ENCODE data around the gene CPXM2. TPM values are rescaled to one million over a fixed set of nuclear protein-coding genes. Genes with fewer than 3 reads are reported as not detected.

The CPXM2 gene
- total and polyA plus RNA-seq, 10 of the 15 experiments (the other 5 are each of a cell fraction or from before 2014, with no cell fraction given), result 0.08 to 1.1 (median 0.58) TPM

DNA sequence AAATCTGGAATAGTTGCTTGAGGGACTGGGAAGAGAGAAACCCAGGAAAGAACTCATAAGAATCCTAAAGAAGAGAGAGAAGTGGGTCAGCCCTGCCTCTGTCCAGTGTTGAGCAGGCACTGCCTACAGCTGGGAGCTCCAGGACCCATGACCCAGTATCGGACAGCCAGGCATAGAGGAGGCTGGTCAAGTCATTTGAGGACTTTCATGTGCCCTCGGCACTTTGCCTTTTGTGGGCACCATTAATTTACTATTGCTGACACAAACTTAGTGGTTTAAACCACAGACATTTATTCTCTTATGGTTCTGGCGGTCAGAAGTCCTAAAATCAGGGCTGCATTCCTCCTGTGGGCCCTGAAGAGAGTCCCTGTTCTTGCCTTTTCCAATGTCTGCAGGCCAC is 60.3 kb downstream of the CPXM2 start (continued):
- TF ChIP-seq, protein P1, sequence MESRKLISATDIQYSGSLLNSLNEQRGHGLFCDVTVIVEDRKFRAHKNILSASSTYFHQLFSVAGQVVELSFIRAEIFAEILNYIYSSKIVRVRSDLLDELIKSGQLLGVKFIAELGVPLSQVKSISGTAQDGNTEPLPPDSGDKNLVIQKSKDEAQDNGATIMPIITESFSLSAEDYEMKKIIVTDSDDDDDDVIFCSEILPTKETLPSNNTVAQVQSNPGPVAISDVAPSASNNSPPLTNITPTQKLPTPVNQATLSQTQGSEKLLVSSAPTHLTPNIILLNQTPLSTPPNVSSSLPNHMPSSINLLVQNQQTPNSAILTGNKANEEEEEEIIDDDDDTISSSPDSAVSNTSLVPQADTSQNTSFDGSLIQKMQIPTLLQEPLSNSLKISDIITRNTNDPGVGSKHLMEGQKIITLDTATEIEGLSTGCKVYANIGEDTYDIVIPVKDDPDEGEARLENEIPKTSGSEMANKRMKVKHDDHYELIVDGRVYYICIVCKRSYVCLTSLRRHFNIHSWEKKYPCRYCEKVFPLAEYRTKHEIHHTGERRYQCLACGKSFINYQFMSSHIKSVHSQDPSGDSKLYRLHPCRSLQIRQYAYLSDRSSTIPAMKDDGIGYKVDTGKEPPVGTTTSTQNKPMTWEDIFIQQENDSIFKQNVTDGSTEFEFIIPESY (IDR thresholded peaks at IDR 0.05), result no peak
- no peak for TF ChIP-seq MYC (IDR thresholded peaks at IDR 0.05; ENCODE audit: insufficient read depth, insufficient read length, insufficient replicate concordance, low read length, severe bottlenecking)

DNA sequence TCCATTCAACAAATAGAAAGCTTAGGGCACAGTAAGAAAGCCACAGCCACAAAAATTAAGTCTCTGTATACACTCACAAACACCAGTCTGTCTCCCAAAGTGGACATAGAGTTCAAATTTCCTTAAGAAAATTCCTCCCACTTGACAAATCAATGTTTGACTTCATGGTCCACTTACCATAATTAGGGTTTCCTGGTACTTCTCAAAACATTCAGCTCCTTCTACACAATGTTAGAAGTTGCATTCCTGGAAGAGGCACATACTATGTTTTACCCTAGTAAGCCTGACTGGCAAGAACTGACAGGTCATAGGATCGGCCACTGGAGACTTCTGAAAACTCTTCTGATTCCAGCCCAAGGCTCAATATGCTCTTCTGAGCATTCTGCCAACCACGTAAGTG is 70.5 kb downstream of the CPXM2 start:
- H2AFZ ChIP-seq (ENCODE audit: control insufficient read depth, low read depth, low read length), result no peak overlapping the region
- DNase-seq (ENCODE audit: low read depth, low spot score), result no peak
- ChIA-PET RAD21 (ENCODE audit: unreplicated experiment) (no interaction called here), CTCF (interaction anchor here (2.1 kb wide), 1 partner anchor 10 kb away, joined by 8 read pairs; no protein-coding TSS in a partner anchor), POLR2A (interaction anchor here (1.5 kb wide), 1 partner anchor 42 kb away, joined by 3 read pairs; no protein-coding TSS in a partner anchor), SMC1A (ENCODE audit: uncharacterized antibody, unreplicated experiment) (interaction anchor here (1.8 to 2.4 kb wide), 2 partner anchors 11 to 13 kb away, joined by 4 to 21 read pairs; no protein-coding TSS in a partner anchor)
- 0% methylated on average over 2 of the region's 2 CpGs for WGBS (ENCODE audit: insufficient coverage, insufficient replicate concordance, low lambda C conversion rate, missing lambda C conversion rate)
- no peaks in the 10 kb centered on the region for H3K4me1 ChIP-seq (ENCODE audit: control insufficient read depth, insufficient read depth, low read length)
- no peak for ATAC-seq
- no peaks in the 10 kb centered on the region for H3K79me2 ChIP-seq (ENCODE audit: control insufficient read depth, insufficient read depth, low read length)
- FAIRE-seq, result no peak
- H3K4me2 ChIP-seq (ENCODE audit: control insufficient read depth, insufficient read depth), result no peak overlapping the region
- intact Hi-C loops (cut with micrococcal nuclease; ENCODE audit: unreplicated experiment), result no loop called here
- no peaks in the 10 kb centered on the region for H4K20me1 ChIP-seq (ENCODE audit: control insufficient read depth, insufficient read depth)
- no peak overlapping the region for H3K9ac ChIP-seq (ENCODE audit: control insufficient read depth, insufficient read depth, low read length)
- BruUV-seq (replicated peaks), result no TSS peak
- H3K27me3 ChIP-seq (replicated peaks in 1 of 2; ENCODE audit: control insufficient read depth in 2 of 2, insufficient read depth in 2 of 2, low read length in 1 of 2), result peaks cover 0 to 4% of the 10 kb centered on the region in 2 experiments; a peak in 1 of 4 replicates
- no peaks in the 10 kb centered on the region for H3K9me3 ChIP-seq (replicated peaks; ENCODE audit: control insufficient read depth, insufficient read depth, low read length)
- H3K27ac ChIP-seq (ENCODE audit: control insufficient read depth, insufficient read depth), result no peak overlapping the region
- no peaks in the 10 kb centered on the region for H3K36me3 ChIP-seq (ENCODE audit: control insufficient read depth in 2 of 2, insufficient read depth in 2 of 2, low read length in 1 of 2)
- no peak overlapping the region for H3K4me3 ChIP-seq
- in situ Hi-C loops (cut with MboI), result no loop called here
- no peak for TF ChIP-seq MEF2B (IDR thresholded peaks at IDR 0.05; ENCODE audit: partially characterized antibody, poor library complexity, severe bottlenecking)
- TF ChIP-seq, protein P1 (IDR thresholded peaks at IDR 0.05), result no peak
- no peak for TF ChIP-seq TARDBP (IDR thresholded peaks at IDR 0.05; ENCODE audit: borderline replicate concordance)
- no peak for TF ChIP-seq SREBF2 (IDR thresholded peaks at IDR 0.05; ENCODE audit: low read length)
- TF ChIP-seq, protein P2, sequence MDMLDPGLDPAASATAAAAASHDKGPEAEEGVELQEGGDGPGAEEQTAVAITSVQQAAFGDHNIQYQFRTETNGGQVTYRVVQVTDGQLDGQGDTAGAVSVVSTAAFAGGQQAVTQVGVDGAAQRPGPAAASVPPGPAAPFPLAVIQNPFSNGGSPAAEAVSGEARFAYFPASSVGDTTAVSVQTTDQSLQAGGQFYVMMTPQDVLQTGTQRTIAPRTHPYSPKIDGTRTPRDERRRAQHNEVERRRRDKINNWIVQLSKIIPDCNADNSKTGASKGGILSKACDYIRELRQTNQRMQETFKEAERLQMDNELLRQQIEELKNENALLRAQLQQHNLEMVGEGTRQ (IDR thresholded peaks at IDR 0.05; ENCODE audit: borderline replicate concordance, low read depth, low read length), result no peak
- TF ChIP-seq SMC3 (IDR thresholded peaks at IDR 0.05; ENCODE audit: borderline replicate concordance, low read length), result no peak
- no peak for TF ChIP-seq ZNF622 (IDR thresholded peaks at IDR 0.05)
- TF ChIP-seq SUPT20H (IDR thresholded peaks at IDR 0.05; ENCODE audit: borderline replicate concordance, control insufficient read depth, low read depth, low read length), result no peak
- no peak for TF ChIP-seq BMI1 (IDR thresholded peaks at IDR 0.05; ENCODE audit: borderline replicate concordance)
- TF ChIP-seq, protein P3, sequence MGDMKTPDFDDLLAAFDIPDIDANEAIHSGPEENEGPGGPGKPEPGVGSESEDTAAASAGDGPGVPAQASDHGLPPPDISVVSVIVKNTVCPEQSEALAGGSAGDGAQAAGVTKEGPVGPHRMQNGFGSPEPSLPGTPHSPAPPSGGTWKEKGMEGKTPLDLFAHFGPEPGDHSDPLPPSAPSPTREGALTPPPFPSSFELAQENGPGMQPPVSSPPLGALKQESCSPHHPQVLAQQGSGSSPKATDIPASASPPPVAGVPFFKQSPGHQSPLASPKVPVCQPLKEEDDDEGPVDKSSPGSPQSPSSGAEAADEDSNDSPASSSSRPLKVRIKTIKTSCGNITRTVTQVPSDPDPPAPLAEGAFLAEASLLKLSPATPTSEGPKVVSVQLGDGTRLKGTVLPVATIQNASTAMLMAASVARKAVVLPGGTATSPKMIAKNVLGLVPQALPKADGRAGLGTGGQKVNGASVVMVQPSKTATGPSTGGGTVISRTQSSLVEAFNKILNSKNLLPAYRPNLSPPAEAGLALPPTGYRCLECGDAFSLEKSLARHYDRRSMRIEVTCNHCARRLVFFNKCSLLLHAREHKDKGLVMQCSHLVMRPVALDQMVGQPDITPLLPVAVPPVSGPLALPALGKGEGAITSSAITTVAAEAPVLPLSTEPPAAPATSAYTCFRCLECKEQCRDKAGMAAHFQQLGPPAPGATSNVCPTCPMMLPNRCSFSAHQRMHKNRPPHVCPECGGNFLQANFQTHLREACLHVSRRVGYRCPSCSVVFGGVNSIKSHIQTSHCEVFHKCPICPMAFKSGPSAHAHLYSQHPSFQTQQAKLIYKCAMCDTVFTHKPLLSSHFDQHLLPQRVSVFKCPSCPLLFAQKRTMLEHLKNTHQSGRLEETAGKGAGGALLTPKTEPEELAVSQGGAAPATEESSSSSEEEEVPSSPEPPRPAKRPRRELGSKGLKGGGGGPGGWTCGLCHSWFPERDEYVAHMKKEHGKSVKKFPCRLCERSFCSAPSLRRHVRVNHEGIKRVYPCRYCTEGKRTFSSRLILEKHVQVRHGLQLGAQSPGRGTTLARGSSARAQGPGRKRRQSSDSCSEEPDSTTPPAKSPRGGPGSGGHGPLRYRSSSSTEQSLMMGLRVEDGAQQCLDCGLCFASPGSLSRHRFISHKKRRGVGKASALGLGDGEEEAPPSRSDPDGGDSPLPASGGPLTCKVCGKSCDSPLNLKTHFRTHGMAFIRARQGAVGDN (IDR thresholded peaks at IDR 0.05), result no peak
- no peak for TF ChIP-seq CREB1 (IDR thresholded peaks at IDR 0.05; ENCODE audit: low read depth)
- TF ChIP-seq SUZ12 (IDR thresholded peaks at IDR 0.05; ENCODE audit: unreplicated experiment), result no peak
- TF ChIP-seq JUND (IDR thresholded peaks at IDR 0.05; ENCODE audit: low read depth, low read length), result no peak
